HG02852 (cell line): ENCODE measurements around the gene CMSS1.
A peak's percentile ranks its signal among the peaks of the same experiment; 100 is the strongest.
"Not testable (repeated sequence)": the region's sequence is repeated elsewhere in the genome, so short reads cannot be mapped to it uniquely, and the experiment has no call there.

Experiments used
- ATAC-seq: cut with Tn5 transposase; IDR thresholded peaks from one replicate; pipeline ENCODE4 v1.9.1; 2021; ENCODE audit warnings: mild to moderate bottlenecking, moderate library complexity; ENCODE audit not compliant: unreplicated experiment

CMSS1 gene

DNA sequence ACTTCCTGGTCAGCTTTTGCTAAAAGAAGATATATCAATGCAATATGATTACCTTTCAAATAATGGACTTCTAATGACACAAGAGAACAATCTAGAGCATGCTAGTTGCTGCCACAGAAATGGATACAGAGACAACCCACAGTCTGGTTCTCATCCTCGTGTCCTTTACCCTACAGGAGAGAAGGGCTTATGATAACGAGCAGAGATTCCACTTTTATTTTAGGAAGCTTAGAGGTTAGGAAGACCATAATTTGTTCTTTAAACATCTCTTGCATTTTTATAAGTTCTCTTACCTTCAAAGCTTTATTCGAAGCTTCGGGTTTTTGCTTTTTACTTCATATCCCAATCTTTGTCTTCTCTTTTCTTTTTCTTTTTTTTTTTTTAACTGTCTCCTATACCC lies 257.5 kb downstream of the CMSS1 start:
- no peak for ATAC-seq

DNA sequence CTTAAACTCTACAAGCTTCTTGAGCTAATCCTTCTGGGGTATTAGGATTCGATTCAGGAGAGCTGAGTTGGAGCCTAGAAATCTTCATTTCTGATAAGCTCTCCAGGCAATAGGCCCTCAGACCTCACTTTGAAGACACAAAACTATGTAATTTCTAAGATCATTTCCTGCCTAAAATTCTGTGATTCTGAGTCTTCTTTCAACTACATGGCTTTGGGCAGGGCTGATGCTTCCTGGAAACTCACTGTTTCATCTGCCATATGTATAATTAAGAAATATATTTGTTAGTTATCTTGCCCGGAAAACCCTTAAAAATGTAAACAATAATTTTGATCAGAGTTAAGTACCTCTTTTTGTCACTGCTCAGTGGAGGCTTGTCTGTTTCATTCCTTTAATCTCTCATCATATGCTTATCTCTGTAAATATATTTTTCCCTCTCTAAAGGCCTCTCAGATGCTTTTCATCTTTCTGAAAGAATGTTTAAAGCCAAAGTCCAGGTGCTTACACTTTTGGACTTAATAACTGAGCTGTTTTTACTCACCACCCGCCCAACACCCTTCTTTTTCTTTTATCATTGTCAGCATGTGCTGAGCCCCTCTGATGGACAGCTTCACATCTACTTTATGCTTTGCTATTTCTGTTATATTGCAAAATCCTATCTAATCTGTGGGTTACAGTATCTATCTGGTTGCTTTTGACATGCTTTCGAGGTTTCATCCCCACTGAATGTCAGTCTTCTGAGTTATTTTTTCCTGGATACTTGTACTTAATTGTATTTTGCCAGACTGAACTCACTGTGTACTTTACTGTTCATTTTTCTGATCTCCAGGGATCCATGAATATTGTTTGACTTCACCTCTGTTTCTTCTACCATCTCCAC lies 258.4 kb downstream of the CMSS1 start:
- no peak for ATAC-seq

DNA sequence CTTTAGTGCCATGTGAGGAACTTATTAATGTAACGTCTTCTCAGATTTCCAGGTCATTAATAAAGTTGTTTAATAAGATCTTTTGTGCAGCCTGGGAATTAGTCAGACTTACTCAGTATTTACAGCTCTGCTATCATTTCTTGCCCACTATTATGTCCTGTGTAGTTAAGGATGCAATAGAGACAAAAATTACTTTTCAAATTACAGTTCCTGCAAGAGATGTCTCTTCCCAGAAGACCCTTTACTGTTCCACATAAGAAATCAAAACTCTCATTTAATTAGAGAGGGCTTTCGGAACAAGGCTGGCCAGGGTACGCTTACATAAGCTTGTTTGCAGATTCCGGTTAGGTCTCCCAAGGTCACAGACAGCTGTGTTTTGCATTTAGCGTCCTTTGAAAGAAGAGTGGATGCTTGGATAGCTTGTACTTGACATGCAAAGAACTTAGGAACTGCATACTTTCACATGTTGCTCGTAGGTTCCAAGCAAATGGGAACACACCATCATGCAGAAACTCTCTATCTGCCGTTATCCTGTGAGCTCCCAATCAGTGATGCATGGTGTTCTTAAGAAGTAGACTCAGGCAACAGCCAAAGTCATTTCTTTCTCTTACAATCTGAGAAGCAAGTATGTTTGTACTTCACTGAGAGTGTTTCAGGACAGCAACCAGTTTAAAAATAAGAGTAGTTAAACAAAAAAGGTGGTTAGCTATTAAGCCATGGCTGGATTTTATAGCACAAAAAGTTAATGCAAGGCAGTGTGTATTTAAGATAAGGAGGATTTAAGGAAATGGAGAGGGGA lies 259.3 kb downstream of the CMSS1 start:
- ATAC-seq = no peak

DNA sequence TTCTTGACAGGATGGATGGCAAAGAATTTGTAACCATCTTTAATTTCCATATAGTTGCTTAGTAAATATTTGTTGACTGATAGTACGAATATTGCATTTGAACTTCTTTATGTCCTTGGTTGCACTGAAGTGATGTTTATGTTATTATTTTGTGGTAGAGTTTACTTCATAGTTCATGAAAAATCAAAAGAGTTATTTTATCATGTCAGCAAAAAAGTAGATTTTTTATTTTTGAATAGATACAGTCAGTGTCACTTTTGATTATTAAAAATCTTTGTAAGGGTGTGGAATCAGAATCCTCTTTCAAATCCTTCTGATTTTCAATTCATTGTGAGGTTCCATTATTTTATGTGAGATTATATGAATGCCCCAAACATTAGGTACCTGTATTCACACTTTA lies 261.7 kb downstream of the CMSS1 start:
- ATAC-seq = no peak

DNA sequence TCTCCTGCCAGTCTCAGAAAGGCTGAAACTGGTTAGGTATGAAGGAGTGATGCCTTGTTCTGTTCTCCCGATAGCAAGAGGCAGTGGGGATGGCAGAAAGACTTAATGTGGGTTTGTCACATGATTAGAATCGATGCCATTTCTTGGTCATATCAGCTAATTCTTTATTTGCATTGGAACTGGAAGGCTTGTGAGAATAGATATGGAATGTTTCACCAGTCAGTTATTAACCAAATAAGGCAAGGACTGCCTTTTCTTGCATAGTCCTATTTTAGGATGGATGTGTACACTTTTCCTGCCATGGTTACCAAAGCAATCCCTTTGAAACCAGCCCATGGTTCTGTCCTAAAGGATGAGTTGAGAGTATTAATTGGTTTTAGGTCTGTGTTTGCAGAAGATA lies 262.9 kb downstream of the CMSS1 start:
- no peak for ATAC-seq

DNA sequence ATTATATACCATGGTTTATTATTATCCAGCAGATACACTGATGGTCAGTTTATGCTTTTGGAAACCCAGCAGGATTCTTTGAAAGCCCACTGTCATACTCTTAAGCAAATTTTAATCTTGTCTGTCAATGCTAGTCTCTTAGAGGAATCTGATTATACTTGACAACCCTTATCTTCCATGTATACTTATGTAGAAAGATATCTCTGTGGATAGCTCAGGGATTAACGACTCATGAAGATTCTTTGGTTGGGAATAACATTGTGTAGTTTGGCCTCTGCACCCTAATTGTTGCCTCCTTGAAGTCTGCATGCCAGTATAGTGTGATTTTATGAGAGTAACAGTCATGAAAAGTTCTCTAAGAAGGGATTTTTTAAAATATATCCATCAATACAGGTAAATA lies 263.6 kb downstream of the CMSS1 start:
- ATAC-seq = no peak

DNA sequence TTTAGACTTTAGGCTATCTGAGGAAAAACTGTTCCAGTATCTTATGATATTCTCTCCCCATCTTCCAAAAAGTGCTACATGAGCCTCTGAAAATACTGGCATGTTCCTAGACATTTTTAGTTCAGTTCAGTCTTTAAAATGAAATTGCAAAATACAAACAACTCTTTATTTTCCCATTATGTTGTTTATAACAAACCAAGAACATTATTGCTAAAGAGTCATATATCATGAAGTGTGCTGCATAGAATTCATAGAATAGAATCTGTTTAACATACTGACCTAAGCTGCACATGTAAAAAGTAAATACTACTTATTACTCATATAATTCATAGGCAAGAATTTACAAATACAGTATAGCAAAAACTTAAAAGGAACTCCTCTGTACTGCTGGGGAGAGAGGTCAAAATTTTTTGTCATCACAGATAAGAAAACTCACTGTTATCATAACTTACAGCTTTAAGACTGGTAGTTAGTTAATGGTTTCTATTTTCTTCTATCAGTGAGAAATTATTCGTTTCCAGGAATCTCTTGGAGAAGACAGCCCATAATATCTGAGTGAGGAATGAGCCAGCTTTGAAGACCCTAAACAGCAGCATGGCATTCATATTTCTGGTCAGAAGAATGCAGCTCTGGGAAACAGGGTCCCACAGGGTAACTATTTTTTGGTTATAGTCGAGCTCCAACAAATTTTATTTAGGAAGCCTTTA lies 264.5 kb downstream of the CMSS1 start:
- ATAC-seq = no peak

DNA sequence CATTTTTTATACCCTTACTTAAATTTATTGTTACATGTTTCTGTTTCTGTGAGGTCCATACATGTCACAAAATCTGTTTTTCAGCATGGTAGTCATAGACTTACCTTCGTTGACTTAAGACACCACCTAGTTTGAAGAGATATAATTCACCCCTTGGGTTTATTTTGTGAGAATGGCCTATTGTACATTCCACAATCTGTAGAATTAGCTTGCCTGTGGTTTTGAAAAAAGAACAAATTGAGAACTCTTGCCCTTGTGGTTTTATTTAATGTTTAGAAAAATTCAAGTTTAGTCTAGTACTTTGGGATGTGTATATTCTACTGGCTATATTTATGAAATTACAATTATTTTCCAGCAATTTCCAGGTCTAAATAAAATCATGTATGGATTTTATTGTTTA lies 265.1 kb downstream of the CMSS1 start:
- ATAC-seq = no peak

DNA sequence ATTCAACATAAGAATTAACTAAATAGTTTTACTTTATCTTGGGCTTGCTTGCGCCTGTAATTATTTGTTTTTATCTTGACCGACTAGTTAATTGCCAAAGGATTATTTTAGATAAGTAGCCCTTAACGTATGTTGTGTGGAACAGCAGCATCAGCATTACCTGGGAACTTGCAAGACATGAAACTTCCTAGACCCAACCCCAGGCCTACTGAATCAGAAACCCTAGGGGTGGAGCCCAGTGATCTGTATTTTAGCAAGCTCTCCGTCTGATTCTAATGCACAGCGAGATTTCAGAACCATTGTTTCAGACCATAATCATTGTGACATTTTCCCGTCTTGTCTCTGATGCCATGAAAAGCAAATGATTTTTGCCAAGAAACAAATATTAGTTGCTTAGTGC lies 265.5 kb downstream of the CMSS1 start:
- no peak for ATAC-seq

DNA sequence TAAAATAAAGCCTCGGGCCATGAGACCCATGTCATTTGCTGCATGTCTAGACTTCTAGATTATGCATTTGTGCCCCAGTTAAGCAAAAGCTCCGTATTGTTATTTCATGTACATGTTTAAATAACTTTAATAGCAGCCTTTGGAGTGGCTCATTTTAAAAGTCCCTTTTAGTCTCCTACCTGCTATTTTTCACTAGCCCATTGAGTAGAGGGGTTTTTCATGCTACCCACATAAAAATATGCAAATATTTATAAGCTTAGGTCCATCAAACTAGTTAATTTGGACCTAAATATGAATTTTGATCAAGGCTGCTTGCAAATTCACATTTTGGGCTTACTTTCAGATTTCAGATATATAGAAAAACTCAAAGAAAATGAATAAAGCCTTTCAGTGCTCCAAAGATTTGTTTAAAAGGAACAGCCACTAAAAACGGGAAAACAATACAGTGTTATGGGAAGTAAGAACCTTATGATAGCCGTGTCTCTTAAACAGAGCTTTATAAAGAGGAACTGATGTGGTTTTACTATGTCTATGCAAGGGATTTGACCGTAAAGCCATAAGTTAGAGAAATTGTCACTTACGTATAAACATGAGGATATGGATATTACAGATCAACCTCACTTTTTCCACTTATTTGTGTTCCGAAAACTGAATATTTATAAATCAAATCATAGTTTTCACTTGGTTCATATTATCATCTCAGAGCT lies 266.6 kb downstream of the CMSS1 start:
- ATAC-seq = no peak

DNA sequence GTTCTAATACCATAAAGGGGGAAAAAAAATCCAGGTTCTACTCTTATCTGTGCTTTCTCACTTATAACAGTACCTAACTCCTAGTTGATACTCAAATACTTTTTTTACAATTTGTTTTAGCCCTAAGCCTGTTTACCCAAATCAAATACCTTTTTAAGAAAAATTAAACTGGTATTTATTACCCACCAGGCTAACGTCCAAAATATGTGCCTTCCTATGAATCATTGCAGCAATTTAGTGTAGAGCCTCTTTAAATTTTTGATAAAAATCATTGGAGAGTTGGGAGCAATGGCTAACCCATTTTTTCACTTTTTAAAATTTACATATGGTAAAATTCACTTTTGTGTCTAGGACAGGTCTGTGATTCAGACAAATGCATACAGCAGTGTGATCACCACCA lies 268.7 kb downstream of the CMSS1 start:
- no peak for ATAC-seq

DNA sequence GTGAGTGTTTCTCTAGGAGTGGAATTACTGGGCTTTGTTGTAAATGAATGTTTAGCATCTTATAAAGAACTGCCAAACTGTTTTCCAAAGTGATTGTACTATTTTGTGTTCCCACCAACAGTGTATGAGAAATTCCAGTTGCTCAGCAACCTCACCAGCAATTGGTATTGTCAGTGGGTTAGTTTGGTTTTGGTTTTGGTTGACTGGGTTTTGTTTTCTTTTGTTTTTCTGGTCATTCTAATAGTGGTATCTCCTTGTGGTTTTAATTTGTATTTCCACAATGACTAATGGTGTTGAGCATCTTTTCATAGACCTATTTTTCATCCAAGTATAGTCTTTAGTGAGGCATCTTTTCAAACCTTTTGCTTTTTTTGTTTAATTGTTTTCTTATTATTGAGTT lies 269.5 kb downstream of the CMSS1 start:
- peak; percentile 93 for ATAC-seq

DNA sequence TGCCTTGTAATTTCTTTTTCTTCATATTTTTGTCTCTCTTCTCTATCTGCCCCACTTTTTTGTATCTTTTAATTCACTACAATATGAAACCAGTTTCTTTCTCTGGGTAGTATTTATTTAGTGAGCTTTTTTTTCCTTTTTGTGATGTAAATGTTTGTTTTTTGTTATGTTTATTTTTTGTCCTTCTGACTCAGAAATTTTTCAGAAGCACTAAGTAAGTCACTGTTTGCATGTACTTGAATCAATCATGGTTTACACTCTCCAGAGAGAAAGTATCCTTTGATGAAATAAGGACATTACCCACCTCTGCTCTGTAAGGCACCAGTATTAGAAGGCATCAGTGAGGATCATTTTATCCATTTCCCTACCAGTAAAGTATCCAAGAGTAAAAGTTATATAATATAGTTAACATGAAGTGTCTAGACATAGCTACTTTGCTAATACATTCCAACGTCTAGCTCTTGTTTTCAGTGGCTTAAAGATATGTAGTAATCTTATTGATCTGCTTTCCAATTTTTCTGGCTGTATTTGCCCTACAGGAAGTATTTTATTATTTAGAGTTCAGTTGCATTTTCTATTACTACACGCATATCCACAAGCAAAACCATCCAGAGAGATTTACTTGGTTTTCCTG lies 271.2 kb downstream of the CMSS1 start:
- no peak for ATAC-seq

DNA sequence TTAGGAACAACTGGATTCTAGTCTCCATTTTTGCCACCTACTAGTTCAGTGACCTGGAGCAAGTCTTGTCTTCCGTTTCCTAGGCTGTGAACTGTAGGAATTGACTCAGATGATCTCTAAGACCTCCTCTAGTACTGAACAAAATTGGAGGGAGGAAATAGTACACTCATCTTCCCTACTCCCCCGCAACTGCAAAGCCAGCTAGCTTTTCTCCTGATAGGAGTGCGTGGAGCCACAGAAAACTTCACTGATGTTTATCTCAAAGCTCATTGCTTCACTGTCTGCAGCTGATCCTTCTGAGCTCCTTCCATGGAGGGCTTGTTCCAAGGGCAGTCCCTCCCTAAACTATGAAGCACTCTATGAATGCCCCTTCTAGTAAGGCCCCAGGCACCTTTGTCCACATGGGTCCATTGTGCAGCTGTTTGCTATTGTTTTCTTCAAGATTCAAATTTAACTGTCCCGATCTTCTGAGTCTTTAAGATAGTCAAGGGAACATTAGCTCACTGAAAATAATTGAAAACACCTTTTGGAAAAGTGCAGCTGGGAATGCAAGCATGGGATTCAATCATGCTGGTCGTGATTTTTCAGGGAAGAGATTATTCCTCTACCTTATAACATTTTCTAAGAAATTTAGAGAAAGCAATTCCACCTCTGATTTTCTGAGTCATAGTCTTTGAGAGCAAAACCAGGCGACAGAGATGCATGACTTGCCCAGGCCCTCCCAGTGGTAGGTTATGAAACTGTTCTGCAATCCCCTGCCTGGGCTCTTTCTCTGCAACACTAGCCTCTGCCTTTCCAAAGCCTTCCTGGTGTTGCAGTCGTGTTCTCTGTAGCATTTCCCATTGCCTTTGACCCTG lies 272.4 kb downstream of the CMSS1 start:
- peak; percentile 71 for ATAC-seq

DNA sequence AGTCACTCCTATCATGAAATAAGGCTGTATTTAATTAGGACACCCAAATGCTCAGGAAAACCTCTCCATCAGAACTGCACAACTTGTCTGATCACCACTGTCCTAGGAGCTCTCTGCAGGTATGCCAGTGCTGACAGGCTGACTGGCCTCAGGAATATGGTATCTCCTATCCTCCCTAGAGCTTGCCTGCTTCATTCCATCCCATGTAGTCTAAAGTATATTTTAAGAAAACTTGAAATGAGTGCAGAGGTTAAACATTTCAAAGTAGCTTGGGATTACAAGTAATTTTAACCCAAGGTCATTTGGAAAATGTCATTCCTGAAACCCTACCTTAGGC lies 273.0 kb downstream of the CMSS1 start:
- ATAC-seq = peak; percentile 13

DNA sequence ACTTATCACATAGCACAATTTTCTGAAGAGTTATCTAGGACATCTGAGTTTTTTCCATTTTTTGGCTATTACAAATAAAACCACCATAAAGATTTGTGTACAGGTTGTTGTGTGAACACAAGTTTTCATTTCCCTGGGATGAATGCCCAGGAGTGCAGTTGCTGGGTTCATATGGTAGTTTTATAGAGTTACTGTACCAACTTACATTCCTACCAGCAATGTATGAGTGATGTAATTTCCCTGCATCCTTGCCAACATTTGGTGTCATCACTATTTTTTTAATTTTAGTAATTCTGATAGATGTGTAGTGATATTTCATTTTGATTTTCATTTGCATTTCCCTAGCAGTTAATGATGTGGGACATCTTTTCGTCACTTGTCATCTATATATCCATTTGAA lies 276.2 kb downstream of the CMSS1 start:
- no peak for ATAC-seq

DNA sequence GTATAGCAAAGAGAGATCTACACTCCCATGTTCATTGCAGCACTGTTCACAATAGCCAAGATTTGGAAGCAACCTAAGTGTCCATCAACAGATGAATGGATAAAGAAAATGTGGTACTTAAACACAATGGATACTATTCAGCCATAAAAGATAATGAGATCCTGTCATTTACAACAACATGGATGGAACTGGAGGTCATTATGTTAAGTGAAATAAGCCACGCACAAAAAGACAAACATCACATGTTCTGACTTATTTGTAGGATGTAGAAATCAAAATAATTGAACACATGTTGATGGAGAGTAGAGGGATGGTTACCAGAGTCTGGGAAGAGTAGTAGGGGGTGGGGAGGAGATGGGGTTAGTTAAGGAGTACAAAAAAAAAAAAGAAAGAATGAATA lies 278.6 kb downstream of the CMSS1 start:
- not testable (repeated sequence) for ATAC-seq

DNA sequence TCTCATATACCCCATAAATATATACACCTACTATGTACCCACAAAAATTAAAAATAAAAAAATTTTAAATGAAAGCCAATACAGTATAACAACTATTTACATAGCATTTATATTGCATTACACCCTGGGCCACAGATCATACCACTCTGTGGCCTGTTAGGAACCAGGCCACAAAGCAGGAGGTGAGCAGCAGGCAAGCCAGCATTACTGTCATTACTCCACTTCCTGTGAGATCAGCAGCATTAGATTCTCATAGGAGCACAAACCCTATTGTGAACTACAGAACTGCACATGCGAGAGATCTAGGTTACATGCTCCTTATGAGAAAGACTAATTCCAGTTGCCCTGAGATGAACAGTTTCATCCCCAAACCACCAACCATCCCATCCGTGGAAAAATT lies 279.2 kb downstream of the CMSS1 start:
- no peak for ATAC-seq

DNA sequence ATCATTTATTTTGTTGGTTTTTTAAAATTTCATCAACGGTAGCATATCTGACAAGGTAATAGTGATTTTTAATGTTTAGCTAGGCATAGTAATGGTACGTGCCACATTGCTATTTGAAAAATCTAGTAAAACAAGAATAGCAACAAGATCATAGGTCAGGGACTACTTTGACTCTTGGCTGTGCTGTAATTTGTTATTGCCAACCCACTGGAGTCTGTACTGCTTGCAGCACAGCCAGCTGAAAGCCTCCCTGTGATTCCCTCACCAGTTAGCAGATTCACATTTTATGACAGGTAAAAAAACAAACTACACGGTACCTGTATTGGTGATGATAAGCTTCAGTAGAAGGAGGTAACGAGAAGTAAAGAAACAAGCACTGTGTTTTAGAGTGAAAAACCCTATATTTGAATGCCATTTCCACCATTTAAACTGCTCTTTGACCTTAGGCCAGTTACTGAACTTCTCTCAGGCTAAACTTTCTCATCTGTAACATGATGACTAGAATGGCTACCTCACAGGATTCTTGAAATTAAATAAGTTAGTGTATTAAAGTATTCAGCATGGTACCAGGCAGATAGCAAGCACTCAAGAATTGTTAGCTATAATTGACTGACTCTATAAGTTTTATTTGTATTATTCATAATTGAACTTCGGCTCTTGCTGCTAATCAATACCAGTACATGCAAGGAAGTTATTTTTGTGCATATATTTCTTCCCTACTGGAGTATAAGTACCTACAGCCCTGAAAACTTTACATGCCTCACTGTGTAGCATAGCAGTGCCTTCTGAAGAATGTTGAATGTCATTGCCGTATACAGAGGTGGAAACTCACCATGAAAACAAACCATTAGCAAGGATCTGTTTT lies 280.5 kb downstream of the CMSS1 start:
- no peak for ATAC-seq
